Measurements from ENCODE around the gene POC1A. TPM values are rescaled to one million over a fixed set of nuclear protein-coding genes. Genes with fewer than 3 reads are reported as not detected.

Gene POC1A
- total and polyA plus RNA-seq, 2 experiments from 2014 or later: 19.1 to 26.7 TPM

- TF ChIP-seq ZNF331 (CRISPR knock-in tag; IDR thresholded peaks at IDR 0.05; ENCODE audit: low read depth) (no peak), ZNF462 (CRISPR knock-in tag; IDR thresholded peaks at IDR 0.05) (no peak), EZH2 (IDR thresholded peaks at IDR 0.05; ENCODE audit: low read depth, unreplicated experiment) (no peak), POLR2AphosphoS5 (IDR thresholded peaks at IDR 0.05; ENCODE audit: low read depth) (no peak), STAT1 (IDR thresholded peaks at IDR 0.05; ENCODE audit: unreplicated experiment) (no peak)
- ATAC-seq (no peak; the same call in 2 of the 3 replicates), DNase-seq (ENCODE audit: low spot score) (no peak)
- H3K4me2 ChIP-seq: no peak overlapping the region
- H3F3A ChIP-seq (replicated peaks; ENCODE audit: low read depth): no peaks in the 10 kb centered on the region
- no peak overlapping the region for H3K27ac ChIP-seq (ENCODE audit: low read depth)
- peaks cover 14% of the 10 kb centered on the region for H3K4me1 Mint-ChIP-seq
- H3K79me2 ChIP-seq (replicated peaks; ENCODE audit: insufficient read depth): peaks cover 8% of the 10 kb centered on the region; the same call in 1 of the 2 replicates
- no peaks in the 10 kb centered on the region for H3K27me3 ChIP-seq (ENCODE audit: insufficient read depth)
- no peaks in the 10 kb centered on the region for H4K20me1 ChIP-seq (replicated peaks; ENCODE audit: insufficient read depth)
- no peaks in the 10 kb centered on the region for H3K9me2 ChIP-seq (ENCODE audit: insufficient read depth)
- no peaks in the 10 kb centered on the region for H3K36me3 ChIP-seq (ENCODE audit: insufficient read depth)
- H3K4me3 ChIP-seq: no peak overlapping the region
- peaks cover under 1% of the 10 kb centered on the region; the same call in 1 of the 2 replicates for H3K4me1 ChIP-seq (ENCODE audit: insufficient read depth)
- peaks cover 22% of the 10 kb centered on the region for H3K36me3 Mint-ChIP-seq (ENCODE audit: low read depth)
- no peak overlapping the region for H3K27ac Mint-ChIP-seq
- H2AFZ ChIP-seq: no peak overlapping the region
- H3K27me3 Mint-ChIP-seq (ENCODE audit: insufficient read depth, low read depth, poor library complexity): peaks cover 17% of the 10 kb centered on the region
- no peaks in the 10 kb centered on the region for H3K9me3 Mint-ChIP-seq
- H3K4me3 Mint-ChIP-seq: no peak overlapping the region
Measured at GRCh38 chr3:52047295-52047960, 106.8 kb downstream of the POC1A start.

GRCh38 chr3:52046902-52047239 lies 107.4 kb downstream of the POC1A start:
- Histone ChIP-seq H3K27ac (ENCODE audit: low read depth) (no peak overlapping the region), H3K79me2 (replicated peaks; ENCODE audit: insufficient read depth) (peaks cover 2% of the 10 kb centered on the region; the same call in 1 of the 2 replicates), H3K4me2 (no peak overlapping the region), H3K36me3 (ENCODE audit: insufficient read depth) (no peaks in the 10 kb centered on the region), H4K20me1 (replicated peaks; ENCODE audit: insufficient read depth) (no peaks in the 10 kb centered on the region), H3K27me3 (ENCODE audit: insufficient read depth) (no peaks in the 10 kb centered on the region), H3K9me2 (ENCODE audit: insufficient read depth) (no peaks in the 10 kb centered on the region), H2AFZ (no peak overlapping the region), H3F3A (replicated peaks; ENCODE audit: low read depth) (no peaks in the 10 kb centered on the region), H3K4me3 (no peak overlapping the region), H3K4me1 (ENCODE audit: insufficient read depth) (no peaks in the 10 kb centered on the region)
- Mint-ChIP-seq H3K36me3 (ENCODE audit: low read depth) (peaks cover 18% of the 10 kb centered on the region), H3K4me3 (no peak overlapping the region), H3K27me3 (ENCODE audit: insufficient read depth, low read depth, poor library complexity) (peaks cover 17% of the 10 kb centered on the region), H3K4me1 (peaks cover 13% of the 10 kb centered on the region), H3K9me3 (peaks cover 3% of the 10 kb centered on the region; the same call in 1 of the 3 replicates), H3K27ac (no peak overlapping the region)
- DNase-seq (ENCODE audit: low spot score) (no peak), ATAC-seq (no peak)
- TF ChIP-seq CREB1 (CRISPR knock-in tag; IDR thresholded peaks at IDR 0.05; ENCODE audit: low read depth): no peak
- TF ChIP-seq ZNF331 (CRISPR knock-in tag; IDR thresholded peaks at IDR 0.05; ENCODE audit: low read depth): no peak
- TF ChIP-seq POLR2AphosphoS5 (IDR thresholded peaks at IDR 0.05; ENCODE audit: low read depth): no peak
- TF ChIP-seq EZH2phosphoT487 (IDR thresholded peaks at IDR 0.05; ENCODE audit: unreplicated experiment): no peak
- no peak for TF ChIP-seq JUNB (IDR thresholded peaks at IDR 0.05; ENCODE audit: unreplicated experiment)
- no peak for TF ChIP-seq EZH2 (IDR thresholded peaks at IDR 0.05; ENCODE audit: low read depth, unreplicated experiment)

Measured in GM23338 (cell line).